CD4-positive, alpha-beta T cell treated with Interleukin-4 for 1 hour (primary cell): ENCODE measurements around the gene SP110.

ENCODE experiments used
- DNase-seq, 2 donors: peaks; one replicate each; pipeline ENCODE4 v3.0.0-alpha.2; 2020 to 2022

SP110 gene

DNA sequence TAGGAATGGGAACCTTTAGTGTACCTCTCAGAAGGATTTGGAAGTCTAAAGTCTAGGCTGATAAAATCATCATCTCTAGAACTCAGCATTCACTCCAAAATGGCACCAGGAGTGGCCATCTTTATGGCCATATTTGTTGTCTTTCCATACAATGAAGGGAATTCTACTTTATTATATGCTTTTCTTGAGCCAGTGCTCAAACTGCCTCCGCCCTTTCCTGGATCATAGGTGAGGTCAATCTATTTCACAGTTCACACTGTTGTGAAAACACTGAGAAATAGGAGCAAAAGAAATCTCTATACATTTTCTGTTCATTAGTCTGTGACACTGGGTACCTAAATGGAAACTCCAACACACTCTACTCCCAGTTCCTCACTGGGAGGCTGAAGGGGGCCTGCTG is 55.6 kb downstream of the SP110 start:
- no peak for DNase-seq

- no peak for DNase-seq
These were observed 56.8 kb downstream of the SP110 start for GRCh38 chr2:230162981-230163380.

DNA sequence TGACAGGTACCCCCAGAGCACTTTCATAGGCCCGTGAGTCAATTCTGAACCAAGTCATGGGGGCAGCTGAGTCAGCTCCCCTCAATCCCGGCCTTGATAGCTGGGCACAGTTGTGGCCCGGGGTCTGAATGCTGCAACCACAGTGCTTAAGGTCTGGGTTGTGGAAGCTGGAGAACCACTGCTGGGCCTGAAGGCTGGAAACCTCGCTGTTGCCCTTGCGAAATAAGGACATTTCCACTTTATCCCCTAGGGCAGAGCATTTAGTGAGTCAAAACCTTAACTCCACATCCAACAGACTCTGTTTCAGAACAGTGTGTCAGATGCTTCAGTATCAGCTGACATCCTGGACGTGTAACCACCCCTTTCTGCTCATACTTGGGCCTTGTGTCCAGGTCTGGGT is 58.6 kb downstream of the SP110 start:
- DNase-seq: no peak

DNA sequence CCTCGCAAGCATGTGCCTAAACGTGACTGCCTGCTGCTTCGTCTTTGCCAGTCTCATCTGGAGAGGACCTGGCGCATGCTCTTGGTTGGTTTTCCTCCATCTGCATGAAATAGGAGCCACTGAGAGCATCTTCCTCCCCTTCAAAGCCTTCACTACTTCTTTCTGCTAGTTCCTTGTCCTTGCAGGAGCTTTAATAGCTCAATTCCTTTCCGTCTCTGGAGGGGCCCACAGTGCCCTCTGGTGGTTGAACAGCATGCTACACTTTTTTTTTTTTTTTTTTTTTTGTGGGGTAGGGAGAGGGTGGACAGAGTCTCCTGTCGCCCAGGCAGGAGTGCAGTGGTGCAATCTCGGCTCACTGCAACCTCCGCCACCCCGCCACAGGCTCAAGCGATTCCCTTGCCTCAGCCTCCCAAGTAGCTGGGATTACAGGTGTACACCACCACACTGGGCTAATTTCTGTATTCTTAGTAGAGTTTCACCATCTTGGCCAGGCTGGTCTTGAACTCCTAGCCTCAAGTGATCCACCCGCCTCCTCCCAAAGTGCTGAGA is 59.6 kb downstream of the SP110 start:
- peak; percentile 46 to 48 for DNase-seq

- DNase-seq: no peak
These were observed 61.3 kb downstream of the SP110 start for GRCh38 chr2:230158468-230158867.

GRCh38 chr2:230156782-230157699 is 62.7 kb downstream of the SP110 start:
- no peak for DNase-seq

GRCh38 chr2:230155359-230155758 is 64.4 kb downstream of the SP110 start:
- DNase-seq: no peak

DNA sequence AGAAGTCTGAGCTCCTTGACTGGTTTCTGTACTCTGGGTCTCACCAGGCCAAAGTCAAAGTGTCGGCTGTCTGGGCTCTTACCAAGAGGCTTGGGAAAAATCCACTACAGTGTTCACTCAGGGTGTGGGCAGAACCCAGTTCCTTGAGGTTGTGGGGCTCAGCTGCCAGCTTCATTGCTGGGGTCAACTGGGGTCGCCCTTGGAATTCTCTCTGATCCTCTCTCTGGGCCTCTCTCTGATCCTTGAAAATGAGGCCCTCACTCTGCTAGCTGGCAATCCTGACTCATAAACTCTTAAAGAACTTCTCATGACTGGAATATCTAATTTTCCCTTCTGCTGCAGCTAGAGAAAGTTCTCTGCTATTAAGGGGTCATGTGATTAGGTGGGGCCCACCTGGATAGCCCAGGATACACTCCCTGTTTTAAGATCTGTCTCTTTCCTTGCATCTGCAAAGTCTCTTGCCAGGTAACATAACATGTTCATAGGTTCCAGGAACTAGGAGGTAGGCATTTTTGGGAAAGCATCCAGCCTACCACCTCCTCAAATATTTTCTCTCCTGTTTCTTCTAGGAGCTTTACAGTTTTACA is 66.3 kb downstream of the SP110 start:
- no peak for DNase-seq

GRCh38 chr2:230152334-230152733 is 67.5 kb downstream of the SP110 start:
- DNase-seq: no peak

DNA sequence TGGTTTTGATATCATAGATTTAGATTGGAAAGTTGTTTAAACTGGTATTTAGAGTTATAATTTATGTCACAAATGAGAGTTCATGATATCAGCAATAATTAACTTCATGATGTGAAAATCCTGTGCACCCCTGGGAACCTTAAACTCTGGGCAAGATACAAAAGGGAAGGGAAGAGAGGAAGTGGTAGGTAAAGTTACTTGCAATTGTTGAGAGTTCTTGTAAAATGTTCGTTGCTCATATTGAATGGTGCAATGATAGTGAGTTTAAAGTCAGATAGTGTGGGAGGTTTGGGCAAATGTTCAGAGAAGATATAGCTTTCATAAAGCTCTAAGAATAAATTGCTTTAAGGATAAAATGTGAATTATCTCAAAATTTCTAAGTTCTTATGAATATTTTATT is 75.4 kb downstream of the SP110 start:
- no peak for DNase-seq

DNA sequence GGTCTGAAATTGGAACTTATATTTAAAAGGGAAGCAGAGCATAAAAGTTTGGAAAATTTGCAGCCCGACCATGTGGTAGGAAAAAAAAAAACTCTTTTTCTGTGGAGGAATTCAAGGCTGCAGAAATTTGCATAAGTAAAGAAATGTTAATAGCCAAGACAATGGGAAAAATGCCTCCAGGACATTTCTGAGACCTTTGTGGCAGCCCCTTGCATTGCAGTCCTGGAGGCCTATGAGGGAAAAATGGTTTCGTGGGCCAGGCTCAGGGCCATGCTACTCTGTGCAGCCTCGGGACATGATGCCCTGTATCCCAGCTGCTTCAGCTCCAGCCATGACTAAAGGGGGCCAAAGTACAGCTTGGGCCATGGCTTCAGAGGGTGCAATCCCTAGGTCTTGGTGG is 79.1 kb downstream of the SP110 start:
- no peak for DNase-seq

DNA sequence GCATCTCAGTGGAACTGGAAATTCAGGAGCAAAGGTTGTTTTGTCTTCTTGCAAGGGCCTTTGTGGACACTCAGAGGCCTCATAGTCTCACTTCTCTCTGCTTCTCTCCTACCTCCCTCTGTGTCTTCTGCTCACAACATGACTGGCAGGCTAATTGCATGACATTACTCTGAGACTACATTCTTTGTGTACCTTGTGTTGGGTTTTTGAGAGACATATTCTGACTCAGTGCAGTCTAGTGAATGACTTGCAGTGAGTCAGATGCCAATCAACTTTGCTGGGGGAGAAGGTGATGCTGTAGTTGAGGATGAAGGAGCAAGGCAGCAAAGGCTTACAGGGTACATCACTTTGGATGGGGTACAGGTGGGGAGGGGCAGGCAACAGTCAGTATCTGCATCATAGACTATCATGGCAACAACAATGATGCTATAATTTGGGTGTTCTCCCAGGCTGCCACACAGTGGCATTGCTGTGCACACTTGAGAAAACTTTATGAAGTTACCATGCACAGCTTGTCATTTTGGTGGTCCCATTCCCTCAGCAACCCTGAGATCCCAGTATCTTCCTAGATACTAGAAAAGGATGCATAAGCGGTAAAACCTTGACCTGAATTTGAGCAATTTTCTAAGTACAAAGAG is 81.8 kb downstream of the SP110 start:
- no peak for DNase-seq

- no peak for DNase-seq
These were observed 84.7 kb downstream of the SP110 start for GRCh38 chr2:230135130-230135525.

DNA sequence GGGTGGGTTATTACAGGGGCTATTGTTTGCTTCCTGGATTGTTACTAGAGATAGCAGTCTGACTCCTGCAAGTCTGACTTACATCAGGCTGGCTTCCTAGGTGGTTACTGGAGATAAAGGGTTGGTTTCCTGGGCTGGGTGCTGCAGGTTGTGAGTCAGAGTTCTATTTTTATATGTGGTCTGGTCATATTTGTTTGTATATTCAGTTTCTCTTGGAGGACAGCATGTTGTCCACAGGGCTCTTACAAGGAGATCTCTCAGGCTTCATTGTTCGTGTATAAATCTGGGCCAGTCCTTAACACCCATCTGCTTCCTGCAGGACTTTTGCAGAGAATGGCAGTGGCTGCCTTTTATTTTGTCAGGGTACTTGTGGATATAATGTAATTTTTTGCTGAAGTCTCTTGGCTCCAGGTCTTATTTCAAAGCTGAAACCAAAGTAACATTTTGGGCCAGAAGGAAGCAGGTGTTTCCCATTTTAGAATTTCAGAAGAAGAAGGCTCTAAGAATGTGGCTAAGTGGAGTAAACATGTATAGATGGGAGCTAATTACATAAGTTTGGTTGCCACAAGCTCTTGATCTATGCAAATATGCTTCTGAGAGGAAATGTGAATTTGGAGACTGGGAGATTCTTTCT is 85.2 kb downstream of the SP110 start:
- DNase-seq: no peak

GRCh38 chr2:230131366-230131765 is 88.4 kb downstream of the SP110 start:
- DNase-seq: no peak

GRCh38 chr2:230130668-230131364 is 89.0 kb downstream of the SP110 start:
- DNase-seq: no peak

DNA sequence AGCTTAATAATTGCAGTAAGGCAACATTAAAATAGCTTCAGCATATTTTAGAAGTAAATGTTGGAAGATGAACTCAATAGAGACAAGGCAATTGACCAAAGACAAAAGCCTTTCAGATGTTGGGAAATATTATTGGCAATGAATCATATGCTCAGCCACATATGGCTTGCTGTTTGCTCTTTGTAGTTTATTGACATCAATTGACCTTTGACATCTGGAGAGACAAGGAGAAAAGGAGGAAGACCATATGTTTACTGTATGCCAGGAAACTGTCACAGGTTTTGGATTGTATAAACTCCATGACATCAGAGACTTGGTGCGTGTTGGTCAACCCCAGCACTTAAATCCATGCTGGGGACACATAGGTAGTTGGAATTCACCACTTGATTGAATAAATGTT is 90.4 kb downstream of the SP110 start:
- DNase-seq: no peak

DNA sequence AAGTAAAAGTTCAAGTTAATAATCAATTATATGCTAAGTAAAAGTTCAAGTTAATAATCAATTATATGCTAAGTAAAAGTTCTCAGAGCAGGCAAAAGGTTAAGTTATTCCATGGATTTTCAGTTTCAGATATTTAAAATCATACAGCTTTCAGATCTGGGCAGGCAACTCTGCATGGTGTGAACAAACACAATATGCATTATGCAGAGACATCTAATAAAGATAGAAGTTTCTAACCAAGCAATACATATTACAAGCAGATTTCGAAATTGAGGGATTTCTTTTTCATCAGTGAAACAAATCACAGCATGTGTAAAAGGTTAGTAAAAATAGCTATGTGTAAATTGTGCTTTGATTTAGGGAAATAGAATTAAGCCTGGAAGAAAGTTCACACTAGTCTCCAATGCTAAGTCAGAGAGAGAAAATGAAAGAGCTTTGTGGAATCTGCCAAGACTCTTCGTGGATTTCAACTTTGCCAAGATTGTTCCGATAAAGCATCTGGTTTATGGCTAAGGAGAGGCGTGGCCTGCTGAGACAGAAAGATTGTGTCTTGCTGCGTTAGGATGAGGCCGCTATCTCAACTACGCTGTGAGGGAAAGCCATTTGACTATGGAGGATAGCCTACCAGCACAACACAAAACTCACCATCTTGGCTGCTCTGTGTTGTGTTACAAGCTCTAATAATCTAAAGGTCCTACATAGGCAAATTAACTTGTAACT is 91.0 kb downstream of the SP110 start:
- DNase-seq: no peak

GRCh38 chr2:230127195-230127594 is 92.6 kb downstream of the SP110 start:
- no peak for DNase-seq

DNA sequence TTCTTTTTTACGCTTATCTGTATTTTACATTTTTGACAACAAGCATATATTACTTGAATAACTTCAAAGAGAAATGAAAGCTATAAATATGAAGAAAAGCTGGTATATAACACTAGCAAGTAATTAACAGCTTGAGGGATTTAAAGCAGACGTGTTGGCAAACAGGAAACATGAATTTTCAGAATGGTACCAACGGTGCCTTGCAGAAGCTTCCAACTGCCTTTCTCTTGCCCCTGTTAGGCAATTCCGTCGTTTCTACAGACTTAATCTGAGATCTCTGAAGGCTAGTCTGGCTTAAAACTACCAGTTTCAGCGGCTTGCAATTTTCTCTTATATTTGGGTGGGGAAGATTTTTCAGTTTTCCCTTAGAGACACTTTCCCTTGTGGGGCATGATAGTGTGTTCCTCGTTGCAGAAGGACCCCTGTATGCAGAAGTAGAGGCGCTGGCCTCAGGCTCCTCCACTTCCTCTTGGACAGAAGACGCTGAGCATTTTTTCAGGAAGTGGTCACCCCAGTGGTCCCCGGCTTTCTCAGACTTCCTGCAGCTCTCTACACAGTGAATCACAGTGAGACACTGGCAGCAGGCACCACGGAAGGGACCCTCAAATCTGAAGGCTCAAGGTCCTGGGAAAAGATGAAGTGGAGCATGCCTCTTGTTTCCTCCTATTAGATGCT is 94.9 kb downstream of the SP110 start:
- peak; percentile 6 to 49 for DNase-seq

- DNase-seq: no peak
These were observed 95.5 kb downstream of the SP110 start for GRCh38 chr2:230124235-230124634.
